HG03039 (cell line): ENCODE data around the gene INPP5J.
A peak's percentile ranks its signal among the peaks of the same experiment; 100 is the strongest.
"Not testable (repeated sequence)": the region's sequence is repeated elsewhere in the genome, so short reads cannot be mapped to it uniquely, and the experiment has no call there.

Source experiments
- ATAC-seq: cut with Tn5 transposase; IDR thresholded peaks from one replicate; pipeline ENCODE4 v1.9.1; 2021; ENCODE audit warnings: mild to moderate bottlenecking, moderate library complexity; ENCODE audit not compliant: unreplicated experiment

The INPP5J gene, protein sequence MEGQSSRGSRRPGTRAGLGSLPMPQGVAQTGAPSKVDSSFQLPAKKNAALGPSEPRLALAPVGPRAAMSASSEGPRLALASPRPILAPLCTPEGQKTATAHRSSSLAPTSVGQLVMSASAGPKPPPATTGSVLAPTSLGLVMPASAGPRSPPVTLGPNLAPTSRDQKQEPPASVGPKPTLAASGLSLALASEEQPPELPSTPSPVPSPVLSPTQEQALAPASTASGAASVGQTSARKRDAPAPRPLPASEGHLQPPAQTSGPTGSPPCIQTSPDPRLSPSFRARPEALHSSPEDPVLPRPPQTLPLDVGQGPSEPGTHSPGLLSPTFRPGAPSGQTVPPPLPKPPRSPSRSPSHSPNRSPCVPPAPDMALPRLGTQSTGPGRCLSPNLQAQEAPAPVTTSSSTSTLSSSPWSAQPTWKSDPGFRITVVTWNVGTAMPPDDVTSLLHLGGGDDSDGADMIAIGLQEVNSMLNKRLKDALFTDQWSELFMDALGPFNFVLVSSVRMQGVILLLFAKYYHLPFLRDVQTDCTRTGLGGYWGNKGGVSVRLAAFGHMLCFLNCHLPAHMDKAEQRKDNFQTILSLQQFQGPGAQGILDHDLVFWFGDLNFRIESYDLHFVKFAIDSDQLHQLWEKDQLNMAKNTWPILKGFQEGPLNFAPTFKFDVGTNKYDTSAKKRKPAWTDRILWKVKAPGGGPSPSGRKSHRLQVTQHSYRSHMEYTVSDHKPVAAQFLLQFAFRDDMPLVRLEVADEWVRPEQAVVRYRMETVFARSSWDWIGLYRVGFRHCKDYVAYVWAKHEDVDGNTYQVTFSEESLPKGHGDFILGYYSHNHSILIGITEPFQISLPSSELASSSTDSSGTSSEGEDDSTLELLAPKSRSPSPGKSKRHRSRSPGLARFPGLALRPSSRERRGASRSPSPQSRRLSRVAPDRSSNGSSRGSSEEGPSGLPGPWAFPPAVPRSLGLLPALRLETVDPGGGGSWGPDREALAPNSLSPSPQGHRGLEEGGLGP

DNA sequence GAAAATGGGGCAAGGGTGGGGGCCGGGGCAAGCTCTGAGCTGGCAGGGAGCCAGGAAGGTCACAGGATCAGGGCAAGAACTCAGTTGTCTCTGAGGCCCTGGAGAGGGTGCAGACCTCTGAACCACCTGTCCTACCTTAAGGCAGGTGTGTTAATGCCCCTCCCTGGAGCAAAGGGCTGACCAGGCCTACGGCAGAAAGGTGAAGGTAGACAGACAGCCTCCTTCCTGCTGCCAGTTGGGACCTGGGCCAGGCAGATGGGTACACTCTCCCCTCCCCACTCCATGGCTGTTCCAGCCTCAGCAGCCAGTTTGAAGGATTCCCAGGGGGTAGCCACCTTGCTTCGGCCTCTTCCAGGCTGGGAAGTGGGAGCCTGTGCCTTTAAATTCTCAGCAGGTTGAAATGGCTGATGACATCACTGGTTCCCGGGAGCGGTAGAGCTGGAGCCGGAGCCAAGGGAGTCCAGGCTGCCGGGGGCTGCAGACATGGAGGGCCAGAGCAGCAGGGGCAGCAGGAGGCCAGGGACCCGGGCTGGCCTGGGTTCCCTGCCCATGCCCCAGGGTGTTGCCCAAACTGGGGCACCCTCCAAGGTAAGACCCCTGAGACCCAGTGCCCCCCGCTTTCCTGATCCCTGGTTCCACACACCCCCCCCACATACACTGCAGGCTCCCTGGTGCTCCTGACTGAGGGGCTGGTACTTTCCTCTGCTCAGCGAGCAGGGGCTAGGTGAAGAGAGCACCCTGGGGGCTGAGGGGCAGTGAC lies at the start of gene INPP5J:
TSS of gene INPP5J (plus strand) at position 435 of the 760 bp plus-strand sequence. CDS start at position 484, 49 bp downstream.
- ATAC-seq, result no peak

DNA sequence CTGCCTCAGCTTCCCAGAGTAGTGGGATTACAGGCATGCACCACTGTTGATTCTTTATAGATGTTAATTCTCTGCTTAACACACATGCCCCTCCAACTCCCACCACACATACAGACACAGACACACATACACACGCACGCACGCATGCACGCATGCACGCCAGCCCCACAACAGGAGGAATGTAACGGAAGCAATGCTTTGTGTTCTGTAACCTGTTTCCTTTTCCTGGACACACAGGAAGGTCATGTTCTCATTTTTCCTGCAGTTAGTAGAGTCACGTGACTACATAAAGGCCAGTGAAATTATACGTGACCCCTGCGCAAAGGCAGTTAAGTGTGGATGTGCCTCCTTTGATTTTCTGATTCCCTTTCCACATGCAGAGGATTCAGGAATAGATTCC lies 49.6 kb upstream of the INPP5J start:
- not testable (repeated sequence) for ATAC-seq

DNA sequence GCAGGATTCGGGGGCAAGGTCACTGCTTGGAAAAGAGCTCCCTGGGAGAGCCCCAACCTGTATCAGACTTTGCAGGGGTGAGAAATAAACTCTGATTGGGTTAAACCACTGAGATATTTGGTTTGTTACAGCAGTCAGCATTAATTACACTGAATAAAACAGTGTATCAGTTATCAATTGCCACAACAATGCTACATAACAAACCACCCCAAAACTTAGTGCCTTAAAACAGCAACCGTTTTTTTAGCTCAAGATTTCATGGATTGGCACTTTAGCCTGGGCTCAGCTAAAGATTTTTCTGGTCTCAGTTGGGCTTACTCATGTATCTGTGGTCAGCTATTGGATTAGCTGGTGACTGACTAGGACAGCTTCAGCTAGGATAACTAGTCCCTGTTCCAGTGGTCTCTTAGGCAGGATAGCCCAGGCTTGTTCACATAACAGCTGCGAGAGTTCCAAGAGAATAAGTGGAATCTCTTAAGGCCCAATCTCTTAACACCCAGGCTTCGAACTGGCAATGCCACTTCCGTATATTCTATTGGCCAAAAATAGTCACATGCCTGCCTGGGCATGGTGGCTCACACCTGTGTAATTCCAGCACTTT lies 49.1 kb upstream of the INPP5J start:
- ATAC-seq, result not testable (repeated sequence)

DNA sequence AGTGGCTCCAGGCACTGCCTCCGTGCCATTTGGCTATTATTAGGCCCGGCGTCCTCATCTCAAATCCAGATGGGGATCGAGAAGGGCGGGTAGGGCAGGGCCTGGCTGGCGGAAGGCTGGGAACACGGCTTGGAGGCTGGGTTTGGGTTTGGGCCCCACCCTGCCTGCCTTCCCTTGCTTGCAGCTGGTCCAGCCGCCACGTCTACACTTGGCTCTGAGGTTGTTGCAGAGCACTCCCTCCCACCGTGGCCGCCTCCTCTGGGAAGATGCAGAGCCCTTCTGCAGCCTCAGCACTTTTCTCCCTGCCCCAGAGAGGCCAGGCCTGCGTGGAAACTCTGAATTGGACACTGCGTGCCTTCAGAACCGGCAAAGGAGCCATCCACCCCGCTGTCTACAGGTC lies 46.8 kb upstream of the INPP5J start:
- no peak for ATAC-seq

DNA sequence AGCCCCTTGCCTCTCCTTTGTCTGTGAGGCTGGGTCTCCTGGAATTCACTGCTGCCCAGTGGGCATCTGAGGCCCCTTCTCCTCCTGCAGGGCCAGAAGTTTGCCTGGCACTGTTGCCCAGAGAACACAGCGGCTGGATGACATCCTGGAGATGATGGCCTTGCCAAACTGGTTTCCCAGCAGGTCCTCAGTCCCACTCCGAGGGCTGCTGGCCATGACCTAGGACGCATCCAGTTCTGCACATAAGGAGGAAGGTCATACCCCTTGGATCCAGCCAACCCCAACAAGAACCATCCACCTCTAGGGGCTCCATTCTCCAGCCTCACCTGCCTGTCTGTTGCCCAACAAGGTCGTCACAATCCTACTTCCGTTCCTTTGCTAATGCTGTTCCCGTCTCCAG lies 45.1 kb upstream of the INPP5J start:
- no peak for ATAC-seq

DNA sequence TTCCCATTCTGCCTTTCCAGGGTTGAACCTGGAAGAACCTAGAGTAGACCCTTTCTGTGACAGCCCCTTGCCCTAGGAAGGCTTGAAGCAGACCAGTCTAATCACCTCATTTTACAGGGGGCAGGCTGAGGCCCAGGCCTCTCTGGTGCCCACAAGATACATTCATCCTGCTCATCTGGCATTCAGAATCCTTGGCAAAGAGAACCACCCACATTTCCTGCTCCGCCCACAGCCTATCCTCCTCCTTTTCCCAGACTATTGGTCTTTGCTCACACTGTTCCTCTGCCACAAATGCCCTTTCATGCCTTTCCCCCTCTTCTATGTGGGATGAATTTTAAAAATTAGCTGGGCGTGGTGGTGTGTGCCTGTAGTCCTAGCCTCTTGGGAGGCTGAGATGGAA lies 44.4 kb upstream of the INPP5J start:
- ATAC-seq, result not testable (repeated sequence)

DNA sequence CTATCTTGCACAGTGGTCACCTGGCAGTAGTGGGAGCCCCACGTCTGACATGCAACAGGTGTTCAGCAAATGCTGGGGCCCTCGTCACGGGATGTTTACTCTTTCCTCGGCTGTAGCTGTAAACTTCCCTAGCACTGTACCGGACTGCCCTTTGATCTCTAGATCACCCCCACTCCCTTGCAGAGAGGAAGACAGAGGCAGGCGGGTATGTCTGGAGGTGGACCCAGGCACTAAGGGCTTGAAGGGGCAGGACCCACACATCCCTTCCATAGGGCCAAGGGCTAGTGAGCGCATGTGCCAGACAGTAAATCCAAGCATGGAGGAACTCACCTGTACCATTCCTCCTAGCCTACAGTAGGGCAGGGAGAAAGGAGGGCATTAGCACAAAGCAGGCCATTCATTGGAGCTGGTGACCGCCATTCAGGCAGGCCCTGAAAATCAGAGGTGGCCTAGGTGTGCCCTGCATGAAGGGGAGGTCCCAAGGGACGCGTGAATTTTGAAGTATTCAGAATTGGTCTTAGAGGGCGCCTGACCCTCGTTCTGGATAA lies 43.6 kb upstream of the INPP5J start:
- ATAC-seq, result no peak

DNA sequence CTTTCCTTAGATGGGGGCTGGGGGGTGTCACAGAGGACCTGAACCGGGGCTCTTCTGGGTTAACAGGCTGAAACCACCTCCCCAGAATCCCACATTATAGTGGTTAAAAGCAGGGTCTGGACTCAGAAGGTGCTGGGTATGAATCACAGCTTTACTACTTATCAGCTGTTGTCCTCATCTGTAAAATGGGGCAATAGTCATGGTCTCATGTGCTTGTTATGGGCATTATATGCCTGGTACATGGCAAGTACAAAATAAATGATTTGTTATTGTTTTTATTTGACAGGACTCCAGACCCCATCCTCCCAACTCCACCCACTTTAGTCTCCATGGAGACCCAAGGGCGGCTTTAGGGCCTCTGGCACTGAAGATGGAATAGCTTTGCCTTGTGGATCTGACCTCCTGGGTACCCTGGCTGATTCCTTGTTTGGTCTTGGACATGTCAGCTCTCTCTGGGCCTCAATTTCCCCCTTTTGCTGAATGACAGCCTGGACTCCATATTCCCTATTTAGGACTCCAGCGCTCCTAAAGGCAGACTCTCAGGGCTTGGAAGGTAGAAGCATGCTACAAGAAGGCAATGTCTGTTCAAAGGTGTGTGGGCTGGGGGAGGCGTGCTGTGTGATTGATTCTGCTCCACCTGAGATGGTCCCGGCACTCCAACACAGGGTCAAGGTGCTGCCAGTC lies 42.5 kb upstream of the INPP5J start:
- no peak for ATAC-seq

DNA sequence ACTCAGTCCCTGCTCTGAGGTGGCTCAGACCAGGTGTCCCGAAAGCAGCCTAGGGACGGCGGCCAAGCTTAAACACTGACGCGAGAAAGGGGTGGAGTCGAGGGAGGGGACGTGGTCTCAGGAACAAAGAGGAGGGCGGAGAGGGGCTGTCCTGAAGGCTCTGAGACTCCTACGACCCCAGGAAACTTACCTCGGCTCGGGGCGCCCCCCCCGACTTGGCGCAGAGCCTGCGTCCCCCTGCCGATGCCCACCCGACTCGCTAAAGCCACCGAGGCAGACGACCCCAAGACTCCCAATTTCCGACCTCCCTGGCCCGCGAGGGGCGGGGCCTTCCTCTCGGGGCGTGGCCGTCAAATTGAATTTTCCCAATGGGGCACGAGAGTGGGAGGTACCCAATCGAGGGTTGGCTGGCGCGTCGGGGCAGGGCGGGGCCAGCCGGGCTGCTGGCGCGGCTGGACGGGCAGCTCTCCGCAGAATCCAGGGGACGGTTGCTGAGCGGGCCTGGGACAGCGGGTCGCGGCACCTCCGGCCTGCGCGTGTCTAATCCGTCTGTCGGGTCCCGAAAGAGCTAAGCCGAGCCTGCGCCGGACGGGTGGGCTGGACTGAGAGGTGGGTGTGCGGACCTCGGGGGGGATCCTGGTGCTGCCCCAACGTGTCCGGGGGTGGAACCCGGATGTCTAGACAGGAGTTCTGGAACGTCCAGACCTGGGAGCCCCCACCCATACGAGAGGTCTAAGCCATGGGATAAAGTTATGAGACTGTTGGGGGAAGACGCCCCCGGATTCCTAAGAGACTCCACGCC lies 41.7 kb upstream of the INPP5J start, which contains the start of gene SMTN:
TSS of gene SMTN (plus strand) at position 471 of the 802 bp plus-strand sequence. CDS start 1,941 bp downstream, outside the sequence.
- peak; percentile 47 for ATAC-seq

DNA sequence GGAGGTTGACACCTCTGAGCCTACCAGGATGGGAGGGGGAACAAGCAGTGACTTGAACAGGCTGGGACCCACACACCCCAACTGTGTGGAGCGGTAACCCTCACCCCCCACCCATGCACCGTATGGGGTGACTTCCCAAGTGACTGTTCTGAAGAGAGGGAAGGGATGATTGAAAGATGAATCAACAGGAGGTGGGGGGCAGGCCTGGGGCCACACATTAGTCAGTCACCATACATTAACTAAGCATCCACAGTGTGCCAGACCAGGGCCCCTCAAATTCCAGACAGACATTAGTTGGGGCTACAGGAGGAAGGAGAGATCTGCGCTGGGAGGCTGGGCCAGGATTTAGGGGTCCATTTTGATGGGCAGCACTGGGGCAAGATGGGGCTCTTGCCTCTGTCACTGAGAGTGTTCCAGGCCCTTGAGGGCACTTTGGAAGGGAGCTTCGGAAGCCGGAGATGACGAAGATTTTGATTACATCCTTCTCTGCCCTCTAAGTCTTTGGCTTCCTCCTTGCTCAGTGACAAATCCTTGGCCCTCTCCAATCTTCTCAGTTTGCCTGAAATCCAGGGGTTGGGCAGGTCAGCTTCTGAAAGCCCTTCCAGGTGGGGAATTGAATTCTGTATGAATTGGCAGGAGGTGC lies 40.7 kb upstream of the INPP5J start:
- ATAC-seq, result no peak

DNA sequence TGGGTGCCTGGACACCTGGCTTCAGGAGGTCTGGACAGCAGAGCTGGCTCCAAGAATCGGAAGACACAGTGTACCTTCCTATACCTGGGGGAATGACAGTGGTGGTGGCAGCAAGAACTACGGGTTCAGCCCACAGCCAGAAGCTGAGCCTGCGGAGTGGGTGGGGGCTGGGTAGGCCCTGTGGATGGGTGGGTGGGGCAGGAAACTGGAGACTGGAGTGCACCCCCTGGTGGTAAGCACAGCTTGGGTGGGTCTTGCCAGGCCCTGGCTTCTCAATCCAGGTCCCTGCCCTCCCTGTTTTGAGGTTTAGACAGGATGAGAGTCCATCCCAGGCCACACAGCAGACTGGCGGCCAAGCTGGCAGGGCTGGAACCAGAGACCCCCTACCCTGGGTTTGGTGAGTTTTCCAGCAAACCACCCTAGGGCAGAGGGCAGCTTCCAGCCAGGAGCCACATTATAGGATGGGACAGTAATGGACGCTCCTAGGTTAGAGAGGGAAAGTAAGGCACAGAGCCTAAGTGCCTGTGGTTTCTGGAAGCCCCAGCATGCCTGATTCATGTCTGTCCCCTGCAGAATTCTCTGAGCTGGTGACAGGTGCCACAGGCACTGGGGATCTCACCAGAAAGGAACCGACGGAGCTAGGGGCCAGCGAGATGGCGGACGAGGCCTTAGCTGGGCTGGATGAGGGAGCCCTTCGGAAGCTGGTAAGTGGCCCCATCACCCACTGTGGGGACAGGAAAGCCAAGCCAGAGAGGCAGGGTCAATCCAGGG lies 40.0 kb upstream of the INPP5J start:
- ATAC-seq, result no peak

DNA sequence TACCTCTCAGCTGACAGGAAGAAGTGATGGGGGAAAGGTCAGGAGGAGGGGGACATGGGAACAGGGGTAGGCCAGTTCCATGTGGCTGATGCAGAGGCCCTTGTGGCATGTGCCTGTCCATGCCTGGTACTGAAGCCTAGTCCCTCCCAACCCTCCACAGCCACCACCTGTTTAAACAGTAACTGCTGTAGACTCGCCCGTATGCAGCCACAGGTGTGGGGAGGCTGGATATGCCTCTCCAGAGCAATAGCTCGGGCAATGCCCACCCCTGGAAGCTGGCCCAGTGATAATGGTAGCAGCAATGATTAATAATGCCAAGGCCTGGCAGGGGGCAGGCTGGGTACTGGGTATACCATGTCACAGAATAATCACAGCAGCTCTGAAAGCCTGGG lies 39.4 kb upstream of the INPP5J start:
- ATAC-seq, result no peak

DNA sequence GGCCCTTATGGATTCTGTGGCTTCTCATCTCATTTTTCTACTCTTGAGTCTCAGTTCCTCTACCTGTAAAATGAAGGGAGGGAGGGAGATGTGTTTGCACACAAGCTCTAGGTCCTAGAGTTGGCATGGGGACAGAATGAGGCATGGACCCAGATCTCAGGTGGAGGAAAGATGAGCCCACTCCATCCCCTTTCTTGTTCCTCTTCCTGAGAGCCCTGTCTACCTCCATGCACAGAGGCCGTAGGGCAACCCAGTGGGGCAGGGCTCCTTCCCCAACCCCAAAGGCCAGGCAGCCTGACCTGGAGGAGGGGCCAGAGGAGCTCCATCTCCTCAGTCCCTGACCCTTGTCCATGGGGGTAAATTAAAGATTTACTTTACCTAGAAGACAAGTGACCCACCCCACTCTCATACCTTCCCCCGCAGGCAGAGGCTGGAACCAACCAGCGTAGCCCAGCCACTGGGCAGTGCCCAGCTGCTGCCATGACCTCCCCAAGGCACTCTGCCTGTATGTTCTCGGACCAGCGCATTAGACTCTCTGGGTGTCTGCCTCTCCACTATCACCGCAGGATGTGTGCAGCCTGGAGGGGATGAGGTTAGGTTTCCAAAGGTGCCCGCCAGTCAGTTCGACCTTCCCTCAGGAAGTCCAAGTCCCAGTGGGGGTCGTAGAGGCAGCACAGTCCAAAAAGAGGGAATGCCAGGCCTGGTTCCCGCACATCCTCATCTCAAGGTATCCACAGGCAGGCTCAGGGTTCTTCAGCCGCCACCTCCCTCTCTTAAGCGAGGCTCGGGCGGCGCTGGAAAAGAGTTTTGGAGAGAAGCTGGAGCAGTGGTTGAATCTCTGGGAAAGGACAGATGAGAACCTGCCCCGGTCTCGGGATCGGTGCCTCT lies 38.6 kb upstream of the INPP5J start:
- no peak for ATAC-seq

DNA sequence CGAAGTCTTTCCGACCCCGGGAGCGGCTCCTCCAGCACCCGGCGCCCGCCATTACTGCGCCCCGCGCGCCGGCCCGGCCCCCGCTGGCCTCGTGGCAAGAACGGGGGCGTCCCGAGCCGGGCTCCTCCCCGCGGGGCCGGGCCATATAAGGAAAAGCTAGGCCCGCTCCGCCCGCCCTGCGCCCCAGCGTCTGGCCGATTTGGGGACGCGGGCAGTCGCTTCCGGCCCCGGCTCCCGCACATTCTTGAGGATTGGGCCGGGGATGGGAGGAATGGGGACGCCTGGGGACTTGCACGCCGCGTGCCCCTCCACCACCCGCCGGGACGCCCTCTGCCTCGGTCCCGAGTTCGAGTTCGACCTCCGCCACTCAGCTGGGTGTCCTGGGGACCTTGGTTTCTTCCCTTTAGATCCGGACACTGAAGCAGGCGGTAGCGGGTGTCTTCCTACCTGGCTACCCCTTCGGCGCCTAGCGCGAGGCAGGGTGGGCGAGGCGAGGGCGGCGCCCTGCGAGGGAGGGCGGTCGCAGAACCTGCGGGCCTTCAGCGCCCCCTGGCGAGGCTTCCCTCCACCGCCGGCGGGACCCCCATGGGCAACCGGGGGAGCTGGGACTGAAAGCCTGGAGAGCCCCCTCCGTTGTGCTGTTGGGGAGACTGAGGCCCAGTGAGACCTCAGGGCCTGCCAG lies 37.8 kb upstream of the INPP5J start:
- peak; percentile 46 for ATAC-seq

DNA sequence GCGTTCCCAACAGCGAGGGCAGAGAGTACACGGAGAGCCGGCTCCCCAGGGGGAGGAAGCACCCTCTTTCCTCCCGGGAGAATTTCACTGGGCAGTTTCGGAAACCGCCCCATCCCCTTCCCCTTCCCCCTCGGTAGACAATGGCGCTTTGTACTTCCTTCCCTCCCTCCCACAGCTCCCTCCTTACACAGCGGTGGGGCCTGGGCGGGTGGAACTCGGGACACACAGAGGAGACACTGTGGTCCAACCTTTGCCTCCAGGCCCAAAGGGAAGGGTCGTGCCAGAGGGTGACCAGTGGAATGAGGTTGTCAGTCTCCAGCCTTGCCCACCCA lies 37.3 kb upstream of the INPP5J start:
- ATAC-seq, result no peak

DNA sequence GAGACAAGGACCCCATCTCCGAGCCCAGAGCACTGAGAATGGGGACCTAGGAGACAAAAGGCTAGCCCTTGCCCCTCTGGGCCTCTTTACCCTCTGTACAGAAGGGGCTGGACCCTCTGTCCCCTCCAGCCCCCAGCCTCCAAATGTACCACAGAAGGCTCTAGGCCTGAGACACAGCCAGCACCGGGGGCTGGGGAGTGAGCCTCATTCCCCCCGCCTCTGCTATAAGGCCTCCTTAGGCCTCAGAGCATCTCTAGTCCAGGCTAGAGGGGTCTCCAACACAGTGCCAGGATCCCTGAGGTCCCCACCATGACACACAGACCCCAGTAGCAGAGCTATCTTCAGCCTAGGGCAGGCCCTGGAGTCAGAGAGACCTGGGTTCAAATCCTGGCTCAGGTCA lies 36.8 kb upstream of the INPP5J start:
- no peak for ATAC-seq
